Measurements from ENCODE around the gene SGO2.

DNA sequence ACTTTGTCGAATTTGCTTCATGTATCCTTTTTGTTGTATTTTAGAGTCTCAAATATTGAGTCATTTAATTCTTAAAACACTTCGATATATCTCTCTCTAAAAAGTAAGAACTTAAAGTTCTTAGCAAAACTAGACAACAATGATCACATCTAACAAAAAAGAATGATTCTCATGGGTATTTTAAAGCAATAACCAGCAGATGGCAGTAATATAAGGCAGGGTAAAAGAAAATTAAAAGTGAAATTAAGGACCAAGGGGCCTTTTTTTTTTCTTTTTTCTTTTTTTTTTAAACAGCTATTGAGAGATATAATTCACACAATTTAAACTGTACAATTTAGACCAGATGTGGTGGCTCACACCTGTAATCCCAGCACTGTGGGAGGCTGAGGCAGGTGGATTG is 50.0 kb downstream of the SGO2 start:
- TF ChIP-seq ZFP30 (CRISPR knock-in tag; IDR thresholded peaks at IDR 0.05) (no peak), SNAI2 (CRISPR knock-in tag; IDR thresholded peaks at IDR 0.05) (no peak), ZFP3 (CRISPR knock-in tag; IDR thresholded peaks at IDR 0.05) (no peak), RARB (CRISPR knock-in tag; IDR thresholded peaks at IDR 0.05) (no peak), TOX (CRISPR knock-in tag; IDR thresholded peaks at IDR 0.05; ENCODE audit: borderline replicate concordance) (no peak)
- TF ChIP-seq, protein P1, sequence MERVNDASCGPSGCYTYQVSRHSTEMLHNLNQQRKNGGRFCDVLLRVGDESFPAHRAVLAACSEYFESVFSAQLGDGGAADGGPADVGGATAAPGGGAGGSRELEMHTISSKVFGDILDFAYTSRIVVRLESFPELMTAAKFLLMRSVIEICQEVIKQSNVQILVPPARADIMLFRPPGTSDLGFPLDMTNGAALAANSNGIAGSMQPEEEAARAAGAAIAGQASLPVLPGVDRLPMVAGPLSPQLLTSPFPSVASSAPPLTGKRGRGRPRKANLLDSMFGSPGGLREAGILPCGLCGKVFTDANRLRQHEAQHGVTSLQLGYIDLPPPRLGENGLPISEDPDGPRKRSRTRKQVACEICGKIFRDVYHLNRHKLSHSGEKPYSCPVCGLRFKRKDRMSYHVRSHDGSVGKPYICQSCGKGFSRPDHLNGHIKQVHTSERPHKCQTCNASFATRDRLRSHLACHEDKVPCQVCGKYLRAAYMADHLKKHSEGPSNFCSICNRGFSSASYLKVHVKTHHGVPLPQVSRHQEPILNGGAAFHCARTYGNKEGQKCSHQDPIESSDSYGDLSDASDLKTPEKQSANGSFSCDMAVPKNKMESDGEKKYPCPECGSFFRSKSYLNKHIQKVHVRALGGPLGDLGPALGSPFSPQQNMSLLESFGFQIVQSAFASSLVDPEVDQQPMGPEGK (CRISPR knock-in tag; IDR thresholded peaks at IDR 0.05; ENCODE audit: borderline replicate concordance) = no peak
- TF ChIP-seq, protein P2, sequence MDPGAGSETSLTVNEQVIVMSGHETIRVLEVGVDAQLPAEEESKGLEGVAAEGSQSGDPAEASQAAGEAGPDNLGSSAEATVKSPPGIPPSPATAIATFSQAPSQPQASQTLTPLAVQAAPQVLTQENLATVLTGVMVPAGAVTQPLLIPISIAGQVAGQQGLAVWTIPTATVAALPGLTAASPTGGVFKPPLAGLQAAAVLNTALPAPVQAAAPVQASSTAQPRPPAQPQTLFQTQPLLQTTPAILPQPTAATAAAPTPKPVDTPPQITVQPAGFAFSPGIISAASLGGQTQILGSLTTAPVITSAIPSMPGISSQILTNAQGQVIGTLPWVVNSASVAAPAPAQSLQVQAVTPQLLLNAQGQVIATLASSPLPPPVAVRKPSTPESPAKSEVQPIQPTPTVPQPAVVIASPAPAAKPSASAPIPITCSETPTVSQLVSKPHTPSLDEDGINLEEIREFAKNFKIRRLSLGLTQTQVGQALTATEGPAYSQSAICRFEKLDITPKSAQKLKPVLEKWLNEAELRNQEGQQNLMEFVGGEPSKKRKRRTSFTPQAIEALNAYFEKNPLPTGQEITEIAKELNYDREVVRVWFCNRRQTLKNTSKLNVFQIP (CRISPR knock-in tag; IDR thresholded peaks at IDR 0.05; ENCODE audit: borderline replicate concordance, low read depth) = no peak
- TF ChIP-seq, protein P3, sequence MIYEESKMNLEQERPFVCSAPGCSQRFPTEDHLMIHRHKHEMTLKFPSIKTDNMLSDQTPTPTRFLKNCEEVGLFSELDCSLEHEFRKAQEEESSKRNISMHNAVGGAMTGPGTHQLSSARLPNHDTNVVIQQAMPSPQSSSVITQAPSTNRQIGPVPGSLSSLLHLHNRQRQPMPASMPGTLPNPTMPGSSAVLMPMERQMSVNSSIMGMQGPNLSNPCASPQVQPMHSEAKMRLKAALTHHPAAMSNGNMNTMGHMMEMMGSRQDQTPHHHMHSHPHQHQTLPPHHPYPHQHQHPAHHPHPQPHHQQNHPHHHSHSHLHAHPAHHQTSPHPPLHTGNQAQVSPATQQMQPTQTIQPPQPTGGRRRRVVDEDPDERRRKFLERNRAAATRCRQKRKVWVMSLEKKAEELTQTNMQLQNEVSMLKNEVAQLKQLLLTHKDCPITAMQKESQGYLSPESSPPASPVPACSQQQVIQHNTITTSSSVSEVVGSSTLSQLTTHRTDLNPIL (CRISPR knock-in tag; IDR thresholded peaks at IDR 0.05; ENCODE audit: low read depth) = no peak

Measured in SK-N-SH treated with all-trans-retinoic acid at 6 μM for 48 hours (cell line).